ENCODE measurements around the gene DNAJC24. TPM values are rescaled to one million over a fixed set of nuclear protein-coding genes. Genes with fewer than 3 reads are reported as not detected.

The DNAJC24 gene
- polyA plus RNA-seq, 3 donors, result 3.4 to 4.8 (median 4.4) TPM

- TF ChIP-seq CTCF (IDR thresholded peaks at IDR 0.05), result no peak
- H4K20me1 ChIP-seq (ENCODE audit: insufficient read depth, low read length), result no peaks in the 10 kb centered on the region
- H3K4me1 ChIP-seq (ENCODE audit: control insufficient read depth in 1 of 2, insufficient read depth in 2 of 2, low read length in 2 of 2), result no peaks in the 10 kb centered on the region
- no peaks in the 10 kb centered on the region for H3K79me2 ChIP-seq (ENCODE audit: insufficient read depth, low read length)
- Mint-ChIP-seq H3K9me3 (peaks cover 0 to 5% (median 3%) of the 10 kb centered on the region in 7 donors), H3K27ac (no peak overlapping the region), H3K4me1 (no peaks in the 10 kb centered on the region), H3K4me3 (no peak overlapping the region), H3K36me3 (no peaks in the 10 kb centered on the region), H3K27me3 (ENCODE audit: low read depth in 3 of 3) (peaks cover 0 to 2% (median 1%) of the 10 kb centered on the region in 3 donors)
- no peak overlapping the region for H2AFZ ChIP-seq (ENCODE audit: insufficient read depth, low read depth, low read length, poor library complexity, severe bottlenecking)
- intact Hi-C loops (cut with micrococcal nuclease), result no loop called here
- H3K4me2 ChIP-seq (replicated peaks; ENCODE audit: extremely low read depth, low read length, poor library complexity, severe bottlenecking), result no peak overlapping the region
- no peak for DNase-seq
- H3K27me3 ChIP-seq (ENCODE audit: control insufficient read depth in 2 of 2, insufficient read depth in 2 of 2, low read length in 2 of 2), result no peaks in the 10 kb centered on the region
- no peak overlapping the region for H3K27ac ChIP-seq (ENCODE audit: low read depth in 1 of 2, low read length in 2 of 2)
- H3K4me3 ChIP-seq (replicated peaks in 1 of 3; ENCODE audit: low read depth in 2 of 3, low read length in 3 of 3), result no peak overlapping the region
- no peak overlapping the region for H3K9ac ChIP-seq (ENCODE audit: insufficient read depth, low read length, poor library complexity, severe bottlenecking)
- no peaks in the 10 kb centered on the region for H3K9me3 ChIP-seq (replicated peaks in 1 of 2; ENCODE audit: control insufficient read depth in 1 of 2, insufficient read depth in 1 of 2, low read length in 2 of 2)
- no peaks in the 10 kb centered on the region for H3K36me3 ChIP-seq (replicated peaks in 1 of 2; ENCODE audit: control insufficient read depth in 1 of 2, insufficient read depth in 2 of 2, low read length in 2 of 2)
These were observed 104.4 kb downstream of the DNAJC24 start for GRCh38 chr11:31474083-31474482.

DNA sequence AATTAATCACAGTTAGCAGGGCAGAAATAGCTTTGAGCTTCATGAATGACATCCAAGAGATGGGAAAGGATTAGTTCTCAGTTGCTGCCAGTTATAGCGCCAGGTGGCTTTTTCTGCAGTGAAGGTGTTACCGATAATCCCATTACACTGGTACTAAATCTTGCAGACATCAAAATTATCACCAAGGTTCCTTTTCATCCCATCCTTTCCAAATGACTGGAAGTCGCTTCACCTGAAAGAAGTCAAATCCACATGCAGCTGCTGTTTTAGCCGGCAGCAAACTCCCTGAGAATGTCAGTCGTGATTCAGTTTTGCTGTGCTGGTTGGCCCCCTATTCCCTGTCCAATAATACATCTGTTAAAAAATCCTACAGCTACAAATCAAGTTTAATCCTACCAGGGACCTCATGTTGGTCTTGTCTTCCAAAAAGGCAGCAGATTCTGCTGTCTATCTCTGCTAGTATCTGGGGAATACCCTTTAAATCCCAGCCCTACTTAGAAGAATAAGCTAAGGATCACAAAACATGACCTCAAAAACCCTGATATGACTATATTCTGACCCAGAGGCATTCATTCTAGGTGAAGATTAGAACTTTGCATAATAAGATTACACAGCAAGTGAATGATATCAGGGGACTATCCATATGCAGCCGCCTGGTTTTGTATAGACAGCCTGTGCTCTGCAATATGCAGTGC is 108.0 kb downstream of the DNAJC24 start:
- no peak for DNase-seq
- no peaks in the 10 kb centered on the region for H3K36me3 Mint-ChIP-seq
- H3K4me2 ChIP-seq (replicated peaks; ENCODE audit: extremely low read depth, low read length, poor library complexity, severe bottlenecking), result no peak overlapping the region
- H3K4me3 Mint-ChIP-seq, result no peak overlapping the region
- H3K27me3 ChIP-seq (ENCODE audit: control insufficient read depth in 2 of 2, insufficient read depth in 2 of 2, low read length in 2 of 2), result no peaks in the 10 kb centered on the region
- no peak for TF ChIP-seq CTCF (IDR thresholded peaks at IDR 0.05)
- intact Hi-C loops (cut with micrococcal nuclease), result no loop called here
- no peak overlapping the region for H3K27ac Mint-ChIP-seq
- 95% methylated on average over 4 of the region's 6 CpGs for WGBS (ENCODE audit: insufficient coverage)
- H3K4me3 ChIP-seq (replicated peaks in 1 of 3; ENCODE audit: low read depth in 2 of 3, low read length in 3 of 3), result no peak overlapping the region
- H3K27ac ChIP-seq (ENCODE audit: low read depth in 1 of 2, low read length in 2 of 2), result no peak overlapping the region
- no peak overlapping the region for H3K9ac ChIP-seq (ENCODE audit: insufficient read depth, low read length, poor library complexity, severe bottlenecking)
- peaks cover 0 to 5% (median 3%) of the 10 kb centered on the region in 7 donors for H3K9me3 Mint-ChIP-seq
- H2AFZ ChIP-seq (ENCODE audit: insufficient read depth, low read depth, low read length, poor library complexity, severe bottlenecking), result no peak overlapping the region
- H3K4me1 ChIP-seq (ENCODE audit: control insufficient read depth in 1 of 2, insufficient read depth in 2 of 2, low read length in 2 of 2), result no peaks in the 10 kb centered on the region
- H3K27me3 Mint-ChIP-seq (ENCODE audit: low read depth in 3 of 3), result peaks cover 0 to 1% (median 0%) of the 10 kb centered on the region in 3 donors
- H3K9me3 ChIP-seq (replicated peaks in 1 of 2; ENCODE audit: control insufficient read depth in 1 of 2, insufficient read depth in 1 of 2, low read length in 2 of 2), result no peaks in the 10 kb centered on the region
- no peaks in the 10 kb centered on the region for H3K36me3 ChIP-seq (replicated peaks in 1 of 2; ENCODE audit: control insufficient read depth in 1 of 2, insufficient read depth in 2 of 2, low read length in 2 of 2)
- H3K4me1 Mint-ChIP-seq, result no peaks in the 10 kb centered on the region
- no peaks in the 10 kb centered on the region for H4K20me1 ChIP-seq (ENCODE audit: insufficient read depth, low read length)
- H3K79me2 ChIP-seq (ENCODE audit: insufficient read depth, low read length), result no peaks in the 10 kb centered on the region

All from CD14-positive monocyte (primary cell).